ENCODE measurements around the gene ZSCAN5C.
"Not testable (repeated sequence)": the region's sequence is repeated elsewhere in the genome, so short reads cannot be mapped to it uniquely, and the experiment has no call there.

Gene ZSCAN5C

GRCh38 chr19:56193981-56194640, 8.0 kb upstream of the ZSCAN5C start:
- DNase-seq = no peak

DNA sequence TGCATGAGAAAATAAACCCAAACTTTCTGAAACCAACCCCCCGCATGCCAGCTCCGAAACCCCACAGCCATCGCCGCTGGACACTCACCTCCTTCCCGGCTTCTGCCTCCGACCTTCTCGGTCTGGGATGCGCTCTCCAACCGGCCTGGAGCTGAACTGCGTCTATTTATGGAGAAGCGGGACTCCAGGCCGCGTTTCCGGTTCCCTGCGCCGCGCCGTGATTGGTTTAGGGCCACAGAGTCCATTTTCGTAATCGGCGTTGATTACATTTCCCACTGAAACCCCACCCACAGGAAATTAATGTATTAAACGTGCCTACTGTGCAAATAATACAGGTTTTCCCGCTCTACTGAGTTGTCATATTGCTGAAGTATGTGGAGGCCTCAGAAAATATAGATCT, 4.4 kb upstream of the ZSCAN5C start, which contains the start of gene ZSCAN5B:
Gene ZSCAN5B, minus strand, starts transcription at position 138 of the 400 bp plus-strand sequence. CDS start 4,731 bp downstream, outside the sequence.
- not testable (repeated sequence) for DNase-seq

GRCh38 chr19:56199687-56200086, 2.4 kb upstream of the ZSCAN5C start:
- no peak for DNase-seq

GRCh38 chr19:56207581-56207980, 5.5 kb downstream of the ZSCAN5C start:
- not testable (repeated sequence) for DNase-seq

GRCh38 chr19:56209091-56209490, 7.0 kb downstream of the ZSCAN5C start:
- no peak for DNase-seq

GRCh38 chr19:56210036-56210435, 8.0 kb downstream of the ZSCAN5C start:
- not testable (repeated sequence) for DNase-seq

GRCh38 chr19:56211718-56212117, 9.6 kb downstream of the ZSCAN5C start:
- no peak for DNase-seq

DNA sequence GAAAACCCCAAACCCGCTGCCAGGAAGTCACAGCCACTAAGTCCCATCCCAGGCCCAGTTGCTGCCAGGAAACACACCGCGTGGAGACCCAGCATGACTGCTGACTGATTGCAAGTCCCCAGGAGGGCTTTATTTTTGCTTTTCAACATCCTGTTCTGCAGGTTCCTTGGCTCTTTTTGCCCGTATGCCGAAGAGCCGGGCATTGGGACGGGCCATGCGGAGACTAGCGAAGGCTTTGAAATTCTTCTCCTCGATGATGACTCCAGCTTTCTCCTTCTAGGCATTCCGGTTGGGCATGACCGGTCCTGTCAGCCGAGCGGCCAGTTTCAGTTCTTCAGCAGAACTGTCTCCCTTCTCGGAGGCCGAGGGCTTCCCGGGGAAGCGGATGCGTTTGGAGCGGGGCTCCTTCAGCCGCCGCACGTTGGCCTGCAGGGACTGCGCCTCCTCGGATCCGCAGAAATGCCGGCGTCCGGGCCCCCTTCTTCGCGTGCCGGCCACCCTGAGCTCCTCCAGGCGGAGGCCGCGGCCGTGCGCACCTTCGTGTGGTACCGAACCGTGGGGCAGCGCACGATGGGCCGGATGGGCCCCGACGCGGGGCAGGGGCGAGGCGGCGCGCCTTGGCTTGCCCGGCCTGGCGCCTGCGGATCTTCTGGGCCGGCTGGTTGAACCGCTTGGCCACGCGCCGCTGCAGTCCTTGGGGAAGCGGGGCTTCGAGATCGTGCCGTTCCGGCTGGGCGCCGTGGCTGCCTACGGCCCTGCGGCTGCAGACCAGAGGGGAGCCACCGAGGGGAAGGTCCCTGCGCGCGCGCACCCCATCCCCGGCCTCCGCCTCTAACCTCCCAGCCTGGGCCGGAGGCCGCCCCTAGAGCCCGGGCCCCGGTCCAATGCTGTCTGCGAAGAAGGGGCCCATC, 15.2 kb downstream of the ZSCAN5C start:
- DNase-seq = no peak

DNA sequence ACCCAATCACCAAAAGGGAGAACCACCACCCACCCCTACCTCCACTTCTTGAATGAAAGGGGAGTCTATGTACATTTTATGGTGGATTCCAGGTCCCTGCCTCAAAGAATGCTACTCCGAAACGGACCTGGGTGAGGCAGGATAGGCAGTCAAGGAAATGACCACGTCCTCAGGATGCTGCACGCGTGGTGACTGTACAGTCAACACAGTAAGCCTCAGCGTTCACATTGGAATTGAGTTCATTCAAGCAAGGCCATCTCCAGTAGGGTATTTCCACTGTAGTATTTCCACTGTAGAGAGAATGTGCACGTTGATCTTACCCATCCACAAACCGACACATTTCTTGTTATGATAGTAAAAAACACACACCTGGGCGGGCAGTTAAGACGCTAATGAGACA, 16.9 kb downstream of the ZSCAN5C start:
- no peak for DNase-seq

DNA sequence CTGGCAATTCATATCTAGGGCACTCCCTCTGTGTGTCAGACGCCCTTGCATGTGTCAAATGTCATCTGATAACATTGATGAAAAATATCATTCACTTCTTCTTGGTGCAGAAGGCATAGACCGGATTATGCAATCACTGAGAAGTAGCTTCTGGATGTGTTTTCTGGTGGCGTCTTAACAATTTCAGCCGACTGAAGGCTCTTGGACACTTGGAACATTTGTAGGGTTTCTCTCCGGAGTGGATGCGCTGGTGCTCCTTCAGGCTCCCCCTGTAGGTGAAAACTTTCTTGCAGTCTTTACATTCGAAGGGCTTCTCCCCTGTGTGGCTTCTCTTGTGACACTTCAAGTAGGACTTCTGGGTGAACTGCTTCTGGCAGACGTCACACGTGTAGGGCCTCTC, 19.4 kb downstream of the ZSCAN5C start:
- DNase-seq = not testable (repeated sequence)

DNA sequence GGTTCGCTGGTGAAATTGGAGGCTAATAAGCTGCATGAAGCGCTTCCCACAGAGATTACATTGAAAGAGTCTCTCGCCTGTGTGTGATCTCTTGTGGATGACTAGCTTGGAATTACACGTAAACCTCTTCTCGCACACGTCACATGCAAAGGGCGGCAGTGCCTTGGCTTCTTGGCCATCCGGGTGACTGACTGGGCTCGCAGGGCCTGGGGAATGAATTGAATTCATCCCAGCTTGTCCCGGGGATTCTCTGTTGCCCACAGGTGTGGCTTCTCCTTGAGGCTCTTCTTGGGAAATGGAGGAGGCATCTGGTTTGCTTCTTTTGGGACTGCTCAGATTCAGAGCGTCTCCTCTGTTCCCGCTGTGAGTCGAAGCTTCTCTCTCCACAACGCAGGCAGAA, 19.8 kb downstream of the ZSCAN5C start:
- no peak for DNase-seq

DNA sequence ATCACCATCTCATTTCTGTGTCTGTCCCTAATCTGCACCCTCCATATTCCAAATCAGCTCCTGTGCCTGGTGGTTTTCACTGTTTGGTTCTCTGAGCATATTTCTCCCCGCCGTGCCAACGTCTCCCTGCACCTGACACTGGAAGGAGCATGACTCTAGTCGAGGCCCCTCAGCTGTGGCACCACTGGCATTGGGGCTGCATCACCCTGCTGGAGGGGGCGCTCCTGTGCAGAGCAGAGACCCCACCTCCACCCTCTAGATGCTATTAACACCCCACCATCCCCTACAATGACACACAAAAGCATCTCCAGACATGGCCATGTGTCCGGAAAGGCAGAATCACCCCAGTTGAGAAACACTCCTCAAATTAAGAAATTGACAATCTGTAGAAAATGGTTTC, 20.8 kb downstream of the ZSCAN5C start:
- no peak for DNase-seq

DNA sequence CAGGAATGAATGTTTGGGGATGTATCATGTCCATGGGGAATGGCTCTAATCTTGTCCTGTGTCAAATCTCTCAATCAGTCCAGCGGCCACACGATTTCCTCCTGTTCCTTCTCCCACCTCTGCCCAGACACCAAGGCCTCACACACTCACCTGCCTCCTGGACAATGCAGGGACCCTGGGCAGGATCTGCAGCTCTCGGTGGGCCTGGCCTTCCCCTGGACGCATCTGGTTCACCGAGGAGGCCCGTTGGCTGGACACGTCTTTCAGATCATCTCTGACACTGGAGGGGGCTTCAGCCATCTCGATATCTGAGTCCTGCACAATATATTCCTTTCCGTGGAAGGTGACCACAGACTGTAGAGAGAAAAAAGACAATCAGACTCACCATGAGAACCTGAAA, 21.4 kb downstream of the ZSCAN5C start:
- no peak for DNase-seq

GRCh38 chr19:56245121-56245740, 43.2 kb downstream of the ZSCAN5C start:
- no peak for DNase-seq

DNA sequence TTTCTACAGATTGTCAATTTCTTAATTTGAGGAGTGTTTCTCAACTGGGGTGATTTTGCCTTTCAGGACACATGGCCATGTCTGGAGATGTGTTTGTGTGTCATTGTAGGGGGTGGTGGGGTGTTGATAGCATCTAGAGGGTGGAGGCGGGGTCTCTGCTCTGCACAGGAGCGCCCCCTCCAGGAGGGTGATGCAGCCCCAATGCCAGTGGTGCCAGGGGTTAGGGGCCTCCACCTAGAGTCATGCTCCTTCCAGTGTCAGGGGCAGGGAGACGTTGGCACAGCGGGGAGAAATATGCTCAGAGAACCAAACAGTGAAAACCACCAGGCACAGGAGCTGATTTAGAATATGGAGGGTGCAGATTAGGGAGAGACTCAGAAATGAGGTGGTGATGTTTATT, 43.7 kb downstream of the ZSCAN5C start:
- not testable (repeated sequence) for DNase-seq

- not testable (repeated sequence) for DNase-seq
These were observed 46.8 kb downstream of the ZSCAN5C start for GRCh38 chr19:56248736-56249338.

DNA sequence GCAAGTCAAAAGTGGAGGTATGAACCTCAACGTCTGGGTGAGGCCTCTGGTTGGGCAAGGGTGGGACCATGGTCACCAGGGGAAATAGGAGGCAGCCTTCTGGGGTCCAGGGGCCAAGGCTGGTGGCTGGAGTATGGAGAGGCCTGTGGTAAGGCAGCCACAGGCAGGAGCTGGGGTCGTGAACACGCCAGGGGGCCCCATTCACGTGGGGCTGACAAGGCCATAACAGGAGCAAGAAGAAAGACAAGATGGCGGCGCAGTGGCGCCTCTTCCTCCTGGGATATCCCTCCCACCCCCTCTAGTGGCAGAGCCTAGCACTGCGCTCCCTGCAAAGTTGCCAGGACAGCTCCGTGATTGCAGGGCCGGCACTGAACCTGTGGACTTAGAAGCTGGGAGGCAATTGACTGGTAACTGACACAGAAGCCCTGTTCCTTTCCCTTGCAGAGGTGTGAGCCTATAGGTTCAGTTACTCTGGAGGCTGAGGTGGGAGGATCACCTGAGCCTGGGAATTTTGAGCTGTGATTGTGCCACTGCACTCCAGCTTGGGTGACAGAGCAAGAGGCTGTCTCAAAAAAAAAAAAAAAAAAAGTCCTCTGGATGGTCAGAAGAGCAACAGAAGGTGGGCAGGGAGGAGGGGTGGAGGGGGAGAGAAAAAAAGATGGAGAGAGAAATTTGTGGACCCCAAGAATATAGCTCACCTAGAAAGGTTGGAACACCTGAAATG, 50.8 kb downstream of the ZSCAN5C start:
- peak; percentile 73 to 78 for DNase-seq

DNA sequence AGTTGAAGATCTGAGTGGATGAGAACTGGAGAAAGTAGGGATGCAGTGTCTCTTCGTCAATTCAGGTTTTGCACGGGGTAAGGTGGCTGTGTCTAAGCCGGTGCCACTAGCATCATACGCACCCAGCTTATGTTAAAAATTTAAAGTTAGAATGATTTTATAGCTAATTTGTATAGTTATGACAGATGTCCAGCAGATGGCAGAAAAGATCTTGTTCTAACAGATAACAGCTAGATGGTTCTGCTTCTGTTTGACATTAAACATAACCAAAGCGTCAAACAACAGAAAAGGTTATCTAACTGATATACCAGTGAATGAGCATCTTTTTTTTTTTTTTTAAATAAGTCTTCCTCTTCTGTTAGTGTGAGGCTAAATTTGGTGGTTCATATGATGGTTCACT, 51.7 kb downstream of the ZSCAN5C start:
- DNase-seq = no peak

DNA sequence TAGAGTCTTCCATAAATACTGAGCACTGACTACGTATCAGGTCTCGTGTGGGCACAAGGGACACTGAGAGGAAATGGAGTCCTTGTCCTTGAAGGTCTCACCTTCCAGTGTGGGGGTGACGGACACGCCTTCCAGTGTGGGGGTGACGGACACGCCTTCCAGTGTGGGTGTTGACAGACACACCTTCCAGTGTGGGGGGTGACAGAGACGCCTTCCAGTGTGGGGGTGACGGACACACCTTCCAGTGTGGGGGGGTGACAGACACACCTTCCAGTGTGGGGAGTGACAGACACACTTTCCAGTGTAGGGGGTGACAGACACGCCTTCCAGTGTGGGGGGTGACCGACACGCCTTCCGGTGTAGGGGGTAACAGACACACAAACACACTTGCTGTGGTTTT, 56.2 kb downstream of the ZSCAN5C start:
- no peak for DNase-seq

All from stimulated activated CD4-positive, alpha-beta T cell treated with anti-CD3 and anti-CD28 coated beads, Interleukin-2, amount 100 ng/mL, for 48 hours (primary cell).